HG03469 (cell line): ENCODE results near the gene BTK.

Experiments
- ATAC-seq: cut with Tn5 transposase; IDR thresholded peaks from one replicate; pipeline ENCODE4 v1.9.1; 2021; ENCODE audit warnings: mild to moderate bottlenecking, moderate library complexity, moderate number of reproducible peaks; ENCODE audit not compliant: unreplicated experiment

Gene BTK

GRCh38 chrX:101385795-101386541 is at the start of gene BTK:
Gene BTK, minus strand, starts transcription at chrX:101386191. Its CDS starts 10,907 bp downstream, at chrX:101375284.
- ATAC-seq: peak; percentile 41

- peak; percentile 98 for ATAC-seq
These were observed 44.6 kb upstream of the BTK start for GRCh38 chrX:101430457-101431078.

GRCh38 chrX:101429934-101430333 is 43.9 kb upstream of the BTK start:
- ATAC-seq: peak; percentile 39

- ATAC-seq: no peak
These were observed 42.0 kb upstream of the BTK start for GRCh38 chrX:101427954-101428353.

- no peak for ATAC-seq
These were observed 33.5 kb upstream of the BTK start for GRCh38 chrX:101419489-101419888.

GRCh38 chrX:101417981-101418841 is 32.2 kb upstream of the BTK start:
- ATAC-seq: no peak

GRCh38 chrX:101417190-101417589 is 31.2 kb upstream of the BTK start:
- no peak for ATAC-seq

- no peak for ATAC-seq
These were observed 30.7 kb upstream of the BTK start for GRCh38 chrX:101416691-101417090.

- ATAC-seq: peak; percentile 35
These were observed 29.5 kb upstream of the BTK start for GRCh38 chrX:101415180-101416145.

GRCh38 chrX:101411984-101412383 is 26.0 kb upstream of the BTK start:
- ATAC-seq: no peak

GRCh38 chrX:101410461-101410860 is 24.5 kb upstream of the BTK start:
- no peak for ATAC-seq

- ATAC-seq: no peak
These were observed 23.1 kb upstream of the BTK start for GRCh38 chrX:101409043-101409442.

GRCh38 chrX:101408532-101408841 is 22.5 kb upstream of the BTK start:
- no peak for ATAC-seq

- ATAC-seq: peak; percentile 95
These were observed 21.9 kb upstream of the BTK start, which contains the start of the genes GLA and HNRNPH2 for GRCh38 chrX:101407748-101408531. Gene GLA, minus strand, starts transcription at chrX:101407925. Its CDS starts 22 bp downstream, at chrX:101407903. Gene HNRNPH2, plus strand, starts transcription at chrX:101408222. Its CDS starts 3,767 bp downstream, at chrX:101411989.

GRCh38 chrX:101407167-101407747 is 21.3 kb upstream of the BTK start:
- no peak for ATAC-seq

GRCh38 chrX:101399825-101400224 is 13.8 kb upstream of the BTK start:
- ATAC-seq: no peak

GRCh38 chrX:101398694-101399093 is 12.7 kb upstream of the BTK start:
- ATAC-seq: no peak

- ATAC-seq: no peak
These were observed 11.8 kb upstream of the BTK start for GRCh38 chrX:101397779-101398178.

GRCh38 chrX:101395789-101396188 is 9.8 kb upstream of the BTK start:
- no peak for ATAC-seq
